B cell (primary cell): ENCODE results near the gene OTOP3. TPM values are rescaled to one million over a fixed set of nuclear protein-coding genes. Genes with fewer than 3 reads are reported as not detected.

ENCODE experiments used
- ATAC-seq: fragments of 200-7000 bp; cut with Tn5 transposase; one replicate; pipeline ENCODE4 v1.10.0; 2021; ENCODE audit warnings: low read depth, mild to moderate bottlenecking, moderate number of reproducible peaks, moderate library complexity
- CTCF ChIA-PET: fragments of 350-600 bp; sonication (Branson Sonifier 250); formaldehyde crosslinking; loops from one replicate; lab custom pipeline; 2021; ENCODE audit warnings: antibody characterized with exemption, inconsistent platforms; lab: Charles Lee
- POLR2A ChIA-PET: fragments of 350-600 bp; sonication (Branson Sonifier 250); formaldehyde crosslinking; loops from one replicate; lab custom pipeline; 2021; ENCODE audit warnings: antibody characterized with exemption; lab: Charles Lee
- DNase-seq: peaks from one replicate; pipeline ENCODE4 v3.0.0; 2013
- H2AFZ ChIP-seq: 2 replicates; pipeline ENCODE4 v1.6.1; 2012; ENCODE audit warnings: mild to moderate bottlenecking, low read depth, low read length; ENCODE audit not compliant: insufficient read depth, poor library complexity, severe bottlenecking
- H3K27ac ChIP-seq, 2 donors: 1 replicate in 1 of 2; 2 replicates in 1 of 2; pipeline ENCODE4 v1.5.1; 2012 to 2013; ENCODE audit warnings: low read length in 2 of 2, mild to moderate bottlenecking in 2 of 2, moderate library complexity in 1 of 2
- H3K27me3 ChIP-seq, 4 experiments: fragments of 200-600 bp in 1 of 4; sonication (generic) in 1 of 4; replicated peaks in 1 of 4; 1 replicate in 2 of 4; 2 replicates in 2 of 4; pipeline versions ENCODE4 v1.6.1 to v1.7.0; 2013 to 2016; ENCODE audit warnings: low read length in 3 of 4, mild to moderate bottlenecking in 2 of 4, mixed read lengths in 1 of 4, moderate library complexity in 1 of 4; ENCODE audit not compliant: insufficient read depth in 4 of 4, control insufficient read depth in 3 of 4; ENCODE audit errors: control extremely low read depth in 1 of 4
- H3K36me3 ChIP-seq, 2 experiments: replicated peaks in 1 of 2; 1 replicate in 1 of 2; 2 replicates in 1 of 2; pipeline versions ENCODE4 v1.6.1 to v1.7.1; 2013; ENCODE audit warnings: low read length in 1 of 2; ENCODE audit not compliant: insufficient read depth in 2 of 2, control insufficient read depth in 1 of 2; ENCODE audit errors: control extremely low read depth in 1 of 2, extremely low read depth in 1 of 2
- H3K4me1 ChIP-seq, 2 donors: fragments of 200-600 bp in 1 of 2; sonication (generic) in 1 of 2; 1 replicate in 1 of 2; 2 replicates in 1 of 2; pipeline versions ENCODE4 v1.5.1 to v1.6.1; 2013 to 2017; ENCODE audit warnings: low read length in 2 of 2; ENCODE audit not compliant: control insufficient read depth in 2 of 2, insufficient read depth in 2 of 2
- H3K4me2 ChIP-seq: replicated peaks from 2 replicates; pipeline ENCODE3; 2012; ENCODE audit warnings: mild to moderate bottlenecking, low read depth, low read length; ENCODE audit not compliant: poor library complexity, severe bottlenecking
- H3K4me3 ChIP-seq, 5 experiments: fragments of 200-600 bp in 1 of 5; sonication (generic) in 1 of 5; 1 replicate in 3 of 5; 2 replicates in 2 of 5; pipeline versions ENCODE4 v1.5.1 to v1.7.0; 2011 to 2016; ENCODE audit warnings: low read length in 4 of 5, mild to moderate bottlenecking in 4 of 5, low read depth in 2 of 5, control low read depth in 1 of 5, moderate library complexity in 1 of 5; ENCODE audit not compliant: insufficient read depth in 1 of 5; ENCODE audit errors: control extremely low read depth in 1 of 5, extremely low read depth in 1 of 5
- H3K79me2 ChIP-seq: fragments of 200-600 bp; sonication (generic); one replicate; pipeline ENCODE4 v1.6.0; 2016; ENCODE audit warnings: low read length; ENCODE audit not compliant: control insufficient read depth, insufficient read depth
- H3K9ac ChIP-seq: fragments of 200-600 bp; sonication (generic); 2 replicates; pipeline ENCODE4 v1.6.1; 2017; ENCODE audit warnings: mild to moderate bottlenecking, low read length, moderate library complexity
- H3K9me3 ChIP-seq, 3 donors: one replicate each; pipeline versions ENCODE4 v1.6.1 to v1.7.1; 2013; ENCODE audit warnings: low read length in 2 of 3; ENCODE audit not compliant: control insufficient read depth in 2 of 3, insufficient read depth in 1 of 3; ENCODE audit errors: control extremely low read depth in 1 of 3
- H4K20me1 ChIP-seq: 2 replicates; pipeline ENCODE4 v1.6.0; 2012; ENCODE audit warnings: mild to moderate bottlenecking, low read length; ENCODE audit not compliant: insufficient read depth, control insufficient read depth, poor library complexity, severe bottlenecking
- H3K27ac Mint-ChIP-seq: one replicate; pipeline ENCODE4 v1.8.0; 2021; ENCODE audit warnings: mixed read lengths
- H3K27me3 Mint-ChIP-seq: one replicate; pipeline ENCODE4 v1.8.0; 2021; ENCODE audit warnings: mixed read lengths
- H3K4me1 Mint-ChIP-seq: one replicate; pipeline ENCODE4 v1.8.0; 2021; ENCODE audit warnings: mixed read lengths
- H3K4me3 Mint-ChIP-seq: one replicate; pipeline ENCODE4 v1.8.0; 2021; ENCODE audit warnings: mixed read lengths
- H3K9me3 Mint-ChIP-seq: one replicate; pipeline ENCODE4 v1.8.0; 2022; ENCODE audit warnings: mixed read lengths; ENCODE audit not compliant: insufficient read depth
- CTCF ChIP-seq: fragments of 200-600 bp; IDR thresholded peaks from one replicate; pipeline ENCODE4 v1.8.0; 2022; ENCODE audit warnings: antibody characterized with exemption, mild to moderate bottlenecking
- EZH2 ChIP-seq: IDR thresholded peaks from 2 replicates; pipeline ENCODE4 v1.6.1; 2012; ENCODE audit warnings: borderline replicate concordance, low read depth, mild to moderate bottlenecking, moderate library complexity, low read length; ENCODE audit not compliant: insufficient read depth, poor library complexity, severe bottlenecking
- WGBS: methylation state at CpG from one replicate; pipeline ENCODE4 v1.1.5; 2013; ENCODE audit warnings: missing lambda C conversion rate; ENCODE audit not compliant: insufficient coverage; 5-methylcytosine and 5-hydroxymethylcytosine counted together
- intact Hi-C: fragments of 100-400 bp; cut with micrococcal nuclease; formaldehyde crosslinking; loops from one replicate; pipeline ENCODE4 v1.10.0; 2022
- polyA plus RNA-seq: library from polyadenylated mRNA; depleted of rRNA; stranded (reverse); fragments of >200 nt; gene quantifications from 2 replicates; pipeline ENCODE4 v1.2.3, GENCODE V29; 2012
- total RNA-seq, 2 donors: library from RNA; stranded (reverse); fragments of 120-200 nt in 1 of 2; gene quantifications; 1 replicate in 1 of 2; 2 replicates in 1 of 2; pipeline versions ENCODE4 v1.2.3 to v1.2.4, GENCODE V29; 2013 to 2022

Gene OTOP3
- total and polyA plus RNA-seq, 2 donors (not counting 1 experiment from before 2014, with no cell fraction given), result not detected

GRCh38 chr17:74950207-74950606, 14.5 kb downstream of the OTOP3 start:
- DNase-seq (no peak), ATAC-seq (no peak)
- Mint-ChIP-seq H3K27me3 (peaks cover 8% of the 10 kb centered on the region), H3K4me1 (no peaks in the 10 kb centered on the region), H3K27ac (no peak overlapping the region), H3K4me3 (no peak overlapping the region), H3K9me3 (no peaks in the 10 kb centered on the region)
- H3K27me3 ChIP-seq, result peaks cover 0 to 15% (median 0%) of the 10 kb centered on the region in 4 experiments
- no peaks in the 10 kb centered on the region for H3K4me1 ChIP-seq
- TF ChIP-seq CTCF (no peak), EZH2 (no peak)
- H3K9me3 ChIP-seq, result peaks cover 0 to 4% (median 0%) of the 10 kb centered on the region in 3 donors
- no peak overlapping the region for H3K9ac ChIP-seq
- H3K4me3 ChIP-seq, result no peak overlapping the region
- H2AFZ ChIP-seq, result no peak overlapping the region
- no peak overlapping the region for H3K27ac ChIP-seq
- CTCF ChIA-PET, result interaction anchor here (3.9 kb wide), 1 partner anchor 11 kb away, joined by 13 read pairs; no protein-coding TSS in a partner anchor
- H3K79me2 ChIP-seq, result no peaks in the 10 kb centered on the region
- WGBS, result 76% methylated on average over 8 of the region's 8 CpGs
- intact Hi-C loops, result no loop called here
- no peak overlapping the region for H3K4me2 ChIP-seq
- H4K20me1 ChIP-seq, result no peaks in the 10 kb centered on the region
- no peaks in the 10 kb centered on the region for H3K36me3 ChIP-seq
- POLR2A ChIA-PET, result no interaction called here

GRCh38 chr17:74951065-74951464, 15.4 kb downstream of the OTOP3 start:
- Mint-ChIP-seq H3K27me3 (peaks cover 5% of the 10 kb centered on the region), H3K4me3 (no peak overlapping the region), H3K27ac (no peak overlapping the region), H3K4me1 (no peaks in the 10 kb centered on the region), H3K9me3 (no peaks in the 10 kb centered on the region)
- no peak overlapping the region for H3K4me3 ChIP-seq
- DNase-seq (no peak), ATAC-seq (no peak)
- no peak overlapping the region for H3K4me2 ChIP-seq
- H3K27ac ChIP-seq, result no peak overlapping the region
- H3K4me1 ChIP-seq, result no peaks in the 10 kb centered on the region
- H2AFZ ChIP-seq, result no peak overlapping the region
- WGBS, result 55% methylated on average over 3 of the region's 3 CpGs
- H3K79me2 ChIP-seq, result no peaks in the 10 kb centered on the region
- no peaks in the 10 kb centered on the region for H3K36me3 ChIP-seq
- H4K20me1 ChIP-seq, result no peaks in the 10 kb centered on the region
- POLR2A ChIA-PET, result no interaction called here
- H3K9ac ChIP-seq, result no peak overlapping the region
- H3K27me3 ChIP-seq, result peaks cover 0 to 15% (median 0%) of the 10 kb centered on the region in 4 experiments
- TF ChIP-seq CTCF, result no peak
- TF ChIP-seq EZH2, result no peak
- peaks cover 0 to 4% (median 0%) of the 10 kb centered on the region in 3 donors for H3K9me3 ChIP-seq
- intact Hi-C loops, result no loop called here
- CTCF ChIA-PET, result interaction anchor here (3.9 kb wide), 1 partner anchor 10 kb away, joined by 13 read pairs; no protein-coding TSS in a partner anchor
